K562 (cell line): Measurements from ENCODE around the gene MPV17L2. TPM values are rescaled to one million over a fixed set of nuclear protein-coding genes. Genes with fewer than 3 reads are reported as not detected.

Experiments
- BHLHE40 ChIP-seq: IDR thresholded peaks from 2 replicates; pipeline ENCODE4 v1.6.1; 2011; ENCODE audit warnings: low read length, improper control_type of control experiment
- CBX1 ChIP-seq: sonication (generic); IDR thresholded peaks from 2 replicates; pipeline ENCODE4 v1.6.1; 2016; ENCODE audit warnings: antibody characterized with exemption, low read depth, mild to moderate bottlenecking
- CBX8 ChIP-seq: fragments of 200-600 bp; sonication (generic); IDR thresholded peaks from 2 replicates; pipeline ENCODE4 v1.6.1; 2012; ENCODE audit warnings: borderline replicate concordance, mixed run types, low read depth, mild to moderate bottlenecking, moderate library complexity, mixed read lengths, low read length, control low read depth, inconsistent platforms; ENCODE audit not compliant: poor library complexity, severe bottlenecking; ENCODE audit errors: extremely low read depth
- CXXC5 ChIP-seq: fragments of 250-450 bp; sonication (Bioruptor Pico); IDR thresholded peaks from 2 replicates; pipeline ENCODE4 v1.8.0; 2022; ENCODE audit warnings: inconsistent platforms, mild to moderate bottlenecking, moderate library complexity
- DDX20 ChIP-seq: fragments of 450-650 bp; IDR thresholded peaks from 2 replicates; pipeline ENCODE4 v1.6.1; 2016; ENCODE audit warnings: missing genetic modification characterization, low read depth, mild to moderate bottlenecking, missing compliant biosample characterization, moderate library complexity
- EP300 ChIP-seq: IDR thresholded peaks from 2 replicates; pipeline ENCODE4 v1.6.1; 2012; ENCODE audit warnings: low read length, improper control_type of control experiment
- FOXM1 ChIP-seq, 2 experiments: fragments of 450-650 bp in 1 of 2; sonication (generic) in 1 of 2; formaldehyde crosslinking in 1 of 2; IDR thresholded peaks; 2 replicates each; pipeline versions ENCODE4 v1.6.1 to v1.9.0; 2017 to 2022; ENCODE audit warnings: low read depth in 2 of 2, mild to moderate bottlenecking in 2 of 2, missing genetic modification reagents in 1 of 2, moderate library complexity in 1 of 2
- FOXP4 ChIP-seq: sonication (generic); formaldehyde crosslinking; IDR thresholded peaks from 2 replicates; pipeline ENCODE4 v1.8.0; 2022; ENCODE audit warnings: mild to moderate bottlenecking, missing genetic modification reagents, borderline replicate concordance
- GATA2 ChIP-seq: sonication (generic); formaldehyde crosslinking; IDR thresholded peaks from 2 replicates; pipeline ENCODE4 v1.4.0; 2020; ENCODE audit warnings: mild to moderate bottlenecking, missing genetic modification reagents
- HDAC6 ChIP-seq: IDR thresholded peaks from 2 replicates; pipeline ENCODE4 v1.6.1; 2012; ENCODE audit warnings: low read depth, mild to moderate bottlenecking, control low read depth, inconsistent platforms, low read length, moderate library complexity
- KLF13 ChIP-seq: fragments of 450-650 bp; IDR thresholded peaks from 2 replicates; pipeline ENCODE4 v1.6.1; 2016; ENCODE audit warnings: missing genetic modification characterization, low read depth, mild to moderate bottlenecking, missing compliant biosample characterization, moderate library complexity, borderline replicate concordance
- MXI1 ChIP-seq: IDR thresholded peaks from 2 replicates; pipeline ENCODE4 v1.6.1; 2011; ENCODE audit warnings: low read depth, mild to moderate bottlenecking, improper control_type of control experiment, low read length
- NBN ChIP-seq: fragments of 450-650 bp; IDR thresholded peaks from 2 replicates; pipeline ENCODE4 v1.6.1; 2016; ENCODE audit warnings: low read depth, mild to moderate bottlenecking
- NR2C1 ChIP-seq, 2 experiments: fragments of 450-650 bp; IDR thresholded peaks; 2 replicates each; pipeline ENCODE4 v1.6.1; 2017; ENCODE audit warnings: mild to moderate bottlenecking in 2 of 2, antibody characterized with exemption in 1 of 2, inconsistent platforms in 1 of 2, missing compliant biosample characterization in 1 of 2, missing genetic modification characterization in 1 of 2
- POLR2G ChIP-seq: fragments of 200-400 bp; formaldehyde crosslinking; IDR thresholded peaks from 2 replicates; pipeline ENCODE4 v1.6.1; 2017; ENCODE audit warnings: low read depth, mild to moderate bottlenecking, antibody characterized with exemption, low read length, moderate library complexity
- RAD51 ChIP-seq: fragments of 450-650 bp; IDR thresholded peaks from 2 replicates; pipeline ENCODE4 v1.7.1; 2016; ENCODE audit warnings: low read depth, mild to moderate bottlenecking, borderline replicate concordance
- RBBP5 ChIP-seq: fragments of 200-600 bp; sonication (generic); IDR thresholded peaks from 2 replicates; pipeline ENCODE4 v1.6.1; 2012; ENCODE audit warnings: borderline replicate concordance, mild to moderate bottlenecking, low read length, control low read depth, inconsistent platforms; ENCODE audit not compliant: insufficient read depth, poor library complexity, severe bottlenecking
- RBFOX2 ChIP-seq: fragments of 200-400 bp; formaldehyde crosslinking; IDR thresholded peaks from 2 replicates; pipeline ENCODE4 v1.6.1; 2017; ENCODE audit warnings: low read depth, mild to moderate bottlenecking, low read length, moderate library complexity
- RNF2 ChIP-seq: sonication (generic); IDR thresholded peaks from 2 replicates; pipeline ENCODE4 v1.6.1; 2016
- SAP30 ChIP-seq: fragments of 200-600 bp; sonication (generic); IDR thresholded peaks from 2 replicates; pipeline ENCODE4 v1.6.1; 2012; ENCODE audit warnings: borderline replicate concordance, low read depth, mild to moderate bottlenecking, moderate library complexity, low read length, control low read depth, inconsistent platforms; ENCODE audit not compliant: insufficient read depth, poor library complexity, severe bottlenecking
- STAG1 ChIP-seq: sonication (generic); formaldehyde crosslinking; IDR thresholded peaks from 2 replicates; pipeline ENCODE4 v1.5.0; 2020; ENCODE audit warnings: missing genetic modification reagents, borderline replicate concordance
- TAF7 ChIP-seq: fragments of 450-650 bp; IDR thresholded peaks from 2 replicates; pipeline ENCODE4 v1.6.1; 2016; ENCODE audit warnings: missing genetic modification characterization, missing compliant biosample characterization
- TRIM24 ChIP-seq, 2 experiments: fragments of 450-650 bp; IDR thresholded peaks; 2 replicates each; pipeline ENCODE4 v1.6.1; 2016
- ZNF24 ChIP-seq: fragments of 450-650 bp; IDR thresholded peaks from 2 replicates; pipeline ENCODE4 v1.6.1; 2016
- polyA plus RNA-seq, 8 experiments: library from polyadenylated mRNA; depleted of rRNA in 4 of 8; stranded (reverse) in 5 of 8; unstranded in 3 of 8; fragments of >200 nt; fragmentation: Nextera tagmentation in 2 of 8; fragmentation: Illumina TruSeq in 1 of 8; extraction: Ambion mirVana in 2 of 8; extraction: Trizol in 1 of 8; gene quantifications; 2 replicates each; pipeline versions ENCODE4 v1.2.1 to v1.2.3, GENCODE V29; 2011 to 2014; ENCODE audit warnings: inconsistent platforms in 1 of 8, missing spikeins in 1 of 8
- total RNA-seq, 7 experiments: library from RNA; depleted of rRNA in 6 of 7; stranded (reverse); fragments of >200 nt in 6 of 7; fragmentation: Illumina TruSeq in 2 of 7; extraction: Trizol in 2 of 7; gene quantifications; 2 replicates each; pipeline versions ENCODE4 v1.2.1 to v1.2.3, GENCODE V29; 2011 to 2021; ENCODE audit warnings: low replicate concordance in 1 of 7
- TF ChIP-seq, protein P1 (sequence below): sonication (generic); formaldehyde crosslinking; IDR thresholded peaks from 2 replicates; pipeline ENCODE4 v1.9.0; 2022; ENCODE audit warnings: mild to moderate bottlenecking, missing genetic modification reagents

Gene MPV17L2
- total and polyA plus RNA-seq, 9 of the 15 experiments (the other 6 are each of a cell fraction or from before 2014, with no cell fraction given) = 10.6 to 60.2 (median 28.5) TPM

DNA sequence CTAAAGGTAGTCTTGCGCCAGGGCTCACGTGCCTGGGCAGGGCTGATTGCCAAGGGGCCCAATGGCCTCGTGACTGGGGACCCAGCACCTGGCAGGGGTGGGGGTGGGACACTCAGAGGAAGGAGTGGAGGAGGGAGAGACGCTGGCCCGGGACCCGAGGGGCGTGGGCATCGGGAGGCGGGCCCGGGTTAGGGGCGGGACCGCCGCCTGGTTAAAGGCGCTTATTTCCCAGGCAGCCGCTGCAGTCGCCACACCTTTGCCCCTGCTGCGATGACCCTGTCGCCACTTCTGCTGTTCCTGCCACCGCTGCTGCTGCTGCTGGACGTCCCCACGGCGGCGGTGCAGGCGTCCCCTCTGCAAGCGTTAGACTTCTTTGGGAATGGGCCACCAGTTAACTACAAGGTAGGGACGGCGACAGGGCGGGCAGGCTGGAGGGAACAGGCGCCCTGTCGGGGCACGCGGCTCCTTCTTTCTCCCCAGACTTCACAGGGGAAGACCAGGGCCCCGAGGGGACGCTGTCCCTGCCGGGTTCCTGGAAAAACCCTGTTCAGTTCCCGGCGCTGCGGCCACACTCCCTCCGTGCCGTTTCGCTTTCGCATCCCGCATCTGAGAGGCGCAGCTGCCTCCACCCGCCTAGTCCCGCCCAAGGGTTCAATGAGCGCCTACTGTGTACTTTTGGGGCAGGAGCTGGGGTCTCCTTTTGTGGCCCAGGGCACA is 19.3 kb upstream of the MPV17L2 start, which contains the start of gene IFI30 (continued):
- TF ChIP-seq BHLHE40 = peak; percentile 93
- peak; percentile 36; the same call in 1 of the 2 replicates for TF ChIP-seq MXI1
- TF ChIP-seq SAP30 = peak; percentile 48
- 0 out of 4 replicates have a peak, but pooled peaks of 1 of the 2 experiments have one; percentile 28 for TF ChIP-seq TRIM24 (IDR thresholded peaks at IDR 0.05)
- TF ChIP-seq STAG1 (CRISPR knock-in tag) = 0 out of 2 replicates have a peak, but pooled peaks have one; percentile 19
- TF ChIP-seq CBX1 = peak; percentile 57
- TF ChIP-seq, protein P1, sequence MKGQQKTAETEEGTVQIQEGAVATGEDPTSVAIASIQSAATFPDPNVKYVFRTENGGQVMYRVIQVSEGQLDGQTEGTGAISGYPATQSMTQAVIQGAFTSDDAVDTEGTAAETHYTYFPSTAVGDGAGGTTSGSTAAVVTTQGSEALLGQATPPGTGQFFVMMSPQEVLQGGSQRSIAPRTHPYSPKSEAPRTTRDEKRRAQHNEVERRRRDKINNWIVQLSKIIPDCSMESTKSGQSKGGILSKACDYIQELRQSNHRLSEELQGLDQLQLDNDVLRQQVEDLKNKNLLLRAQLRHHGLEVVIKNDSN (CRISPR knock-in tag) = peak; percentile 58
- TF ChIP-seq CBX8 = no peak
- no peak for TF ChIP-seq FOXM1 (IDR thresholded peaks at IDR 0.05; ENCODE audit: low read depth)
- TF ChIP-seq FOXM1 (CRISPR knock-in tag; IDR thresholded peaks at IDR 0.05; ENCODE audit: low read depth) = 0 out of 2 replicates have a peak, but pooled peaks have one; percentile 35
- no peak for TF ChIP-seq GATA2 (CRISPR knock-in tag)
- peak; percentile 92 for TF ChIP-seq RBFOX2
- peak; percentile 54 for TF ChIP-seq CXXC5 (CRISPR knock-in tag)
- peak; percentile 94 for TF ChIP-seq POLR2G
- no peak for TF ChIP-seq HDAC6
- TF ChIP-seq TAF7 (tag) = no peak
- TF ChIP-seq DDX20 (tag) = no peak
- TF ChIP-seq RBBP5 = peak; percentile 68
- TF ChIP-seq RAD51 = peak; percentile 51; the same call in 1 of the 2 replicates
- TF ChIP-seq EP300 = 0 out of 2 replicates have a peak, but pooled peaks have one; percentile 10
- TF ChIP-seq FOXP4 (CRISPR knock-in tag) = no peak
- no peak for TF ChIP-seq NR2C1 (IDR thresholded peaks at IDR 0.05)
- TF ChIP-seq NR2C1 (tag; IDR thresholded peaks at IDR 0.05) = no peak
- peak; percentile 77; the same call in 1 of the 2 replicates for TF ChIP-seq ZNF24
- TF ChIP-seq RNF2 = 0 out of 2 replicates have a peak, but pooled peaks have one; percentile 41
- 0 out of 2 replicates have a peak, but pooled peaks have one; percentile 20 for TF ChIP-seq KLF13 (tag)
- 0 out of 2 replicates have a peak, but pooled peaks have one; percentile 19 for TF ChIP-seq NBN
